Esophagus squamous epithelium (tissue), 5 donors: ENCODE measurements around the gene TOMM20. TPM values are rescaled to one million over a fixed set of nuclear protein-coding genes. Genes with fewer than 3 reads are reported as not detected.
"Not testable (repeated sequence)": the region's sequence is repeated elsewhere in the genome, so short reads cannot be mapped to it uniquely, and the experiment has no call there.

ENCODE experiments used
- DNase-seq: peaks from one replicate; lab custom pipeline; 2025; lab: John Stamatoyannopoulos, UW
- H3K27ac ChIP-seq, 4 donors: fragments of 200-600 bp; sonication (generic); one replicate each; pipeline ENCODE4 v1.5.1; 2016 to 2019; ENCODE audit warnings: mild to moderate bottlenecking in 1 of 4
- H3K27me3 ChIP-seq, 4 donors: fragments of 200-600 bp; sonication (generic); 1 replicate in 3 of 4; 2 replicates in 1 of 4; pipeline versions ENCODE4 v1.5.1 to v1.6.0; 2017 to 2021; ENCODE audit warnings: antibody characterized with exemption in 1 of 4
- H3K36me3 ChIP-seq, 3 donors: fragments of 200-600 bp; sonication (generic); one replicate each; pipeline ENCODE4 v1.5.1; 2016 to 2019
- H3K4me1 ChIP-seq, 3 donors: fragments of 200-600 bp; sonication (generic); one replicate each; pipeline ENCODE4 v1.5.1; 2017 to 2019
- H3K4me3 ChIP-seq, 4 donors: fragments of 200-600 bp; sonication (generic); 1 replicate in 3 of 4; 2 replicates in 1 of 4; pipeline ENCODE4 v1.5.1; 2016 to 2019; ENCODE audit warnings: mild to moderate bottlenecking in 2 of 4, moderate library complexity in 1 of 4
- H3K9me3 ChIP-seq, 3 donors: fragments of 200-600 bp; sonication (generic); one replicate each; pipeline ENCODE4 v1.5.1; 2016 to 2019
- CTCF ChIP-seq, 6 experiments: fragments of 450-650 bp in 4 of 6; fragments of 200-600 bp in 2 of 6; sonication (generic) in 2 of 6; IDR thresholded peaks; one replicate each; pipeline ENCODE4 v1.5.1; 2016 to 2019; ENCODE audit warnings: antibody characterized with exemption in 6 of 6, mild to moderate bottlenecking in 4 of 6, moderate library complexity in 4 of 6
- POLR2A ChIP-seq, 4 donors: fragments of 450-650 bp; IDR thresholded peaks; one replicate each; pipeline ENCODE4 v1.6.1; 2017; ENCODE audit warnings: antibody characterized with exemption in 4 of 4, mild to moderate bottlenecking in 4 of 4, moderate library complexity in 3 of 4
- WGBS, 2 donors: methylation state at CpG; one replicate each; pipeline ENCODE4 v1.1.5; 2018; 5-methylcytosine and 5-hydroxymethylcytosine counted together
- intact Hi-C: fragments of 100-400 bp; cut with DNase I; formaldehyde crosslinking; loops from one replicate; pipeline ENCODE4 v1.15.0; 2022
- total RNA-seq, 4 donors: library from RNA; depleted of rRNA; stranded (reverse); fragments of >200 nt; gene quantifications; one replicate each; pipeline ENCODE4 v1.1.0, GENCODE V29; 2016
- donor health status: DM: yes; HTN: yes; CAD: no.

Gene TOMM20
- total RNA-seq, 4 donors from 2014 or later: 36.4 to 117 (median 84.1) TPM

- intact Hi-C loops: loop anchor here (10.0 kb wide), 1 partner anchor 364 kb away; no protein-coding TSS in a partner anchor
- no peak overlapping the region for H3K4me3 ChIP-seq
- WGBS, 2 donors: 75 to 90% methylated on average over 5 of the region's 7 CpGs
- H3K9me3 ChIP-seq: no peaks in the 10 kb centered on the region
- H3K36me3 ChIP-seq: no peaks in the 10 kb centered on the region
- no peak for DNase-seq
- H3K4me1 ChIP-seq: peaks cover 13 to 17% (median 14%) of the 10 kb centered on the region in 3 donors
- TF ChIP-seq POLR2A (IDR thresholded peaks at IDR 0.05): no peak
- no peak for TF ChIP-seq CTCF (IDR thresholded peaks at IDR 0.05)
- no peaks in the 10 kb centered on the region for H3K27me3 ChIP-seq
- no peak overlapping the region for H3K27ac ChIP-seq
Measured at GRCh38 chr1:235088907-235089306, 39.7 kb downstream of the TOMM20 start.

GRCh38 chr1:235088430-235088829, 40.2 kb downstream of the TOMM20 start:
- Histone ChIP-seq H3K27ac (no peak overlapping the region), H3K27me3 (no peaks in the 10 kb centered on the region), H3K9me3 (no peaks in the 10 kb centered on the region), H3K36me3 (no peaks in the 10 kb centered on the region), H3K4me3 (no peak overlapping the region), H3K4me1 (peaks cover 13 to 17% (median 15%) of the 10 kb centered on the region in 3 donors)
- DNase-seq: no peak
- TF ChIP-seq POLR2A (IDR thresholded peaks at IDR 0.05) (no peak), CTCF (IDR thresholded peaks at IDR 0.05) (no peak)
- 71 to 82% methylated on average over 6 of the region's 6 CpGs for WGBS, 2 donors
- intact Hi-C loops: loop anchor here (10.0 kb wide), 1 partner anchor 364 kb away; no protein-coding TSS in a partner anchor

- DNase-seq: no peak
- TF ChIP-seq CTCF (IDR thresholded peaks at IDR 0.05) (no peak), POLR2A (IDR thresholded peaks at IDR 0.05) (no peak)
- peaks cover 13 to 17% (median 15%) of the 10 kb centered on the region in 3 donors for H3K4me1 ChIP-seq
- intact Hi-C loops: loop anchor here (10.0 kb wide), 1 partner anchor 363 kb away; no protein-coding TSS in a partner anchor
- no peaks in the 10 kb centered on the region for H3K9me3 ChIP-seq
- WGBS, 2 donors: 95 to 96% methylated on average over 6 of the region's 6 CpGs
- no peaks in the 10 kb centered on the region for H3K27me3 ChIP-seq
- no peaks in the 10 kb centered on the region for H3K36me3 ChIP-seq
- no peak overlapping the region for H3K4me3 ChIP-seq
- no peak overlapping the region for H3K27ac ChIP-seq
Measured at GRCh38 chr1:235087906-235088305, 40.7 kb downstream of the TOMM20 start.

GRCh38 chr1:235085411-235086117, 43.1 kb downstream of the TOMM20 start:
- not testable (repeated sequence) for H3K9me3 ChIP-seq, H3K27me3 ChIP-seq, DNase-seq, H3K27ac ChIP-seq, H3K4me3 ChIP-seq, H3K36me3 ChIP-seq
- intact Hi-C loops: loop anchor here (10.0 kb wide), 1 partner anchor 361 kb away; no protein-coding TSS in a partner anchor
- peaks cover 17 to 38% (median 23%) of the 10 kb centered on the region in 3 donors for H3K4me1 ChIP-seq
- 85 to 91% methylated on average over 9 to 12 of the region's 12 CpGs for WGBS, 2 donors

GRCh38 chr1:235080788-235081187, 47.8 kb downstream of the TOMM20 start:
- not testable (repeated sequence) for H3K4me3 ChIP-seq, DNase-seq, H3K9me3 ChIP-seq, H3K27me3 ChIP-seq, H3K36me3 ChIP-seq
- Histone ChIP-seq H3K27ac (peak overlapping the region; percentile 68 to 92 (median 82)), H3K4me1 (peaks cover 34 to 82% (median 54%) of the 10 kb centered on the region in 3 donors)
- 90 to 96% methylated on average over 5 of the region's 5 CpGs for WGBS, 2 donors
- intact Hi-C loops: loop anchor here (10.0 kb wide), 1 partner anchor 356 kb away; no protein-coding TSS in a partner anchor

- H3K4me1 ChIP-seq: peaks cover 39 to 87% (median 59%) of the 10 kb centered on the region in 3 donors
- H3K27ac ChIP-seq: peak overlapping the region; percentile 75 to 92 (median 88)
- H3K36me3 ChIP-seq, H3K27me3 ChIP-seq, DNase-seq, H3K4me3 ChIP-seq, H3K9me3 ChIP-seq: not testable (repeated sequence)
- intact Hi-C loops: loop anchor here (10.0 kb wide), 1 partner anchor 355 kb away; no protein-coding TSS in a partner anchor
- WGBS, 2 donors: 64 to 77% methylated on average over 4 of the region's 4 CpGs
Measured at GRCh38 chr1:235080297-235080657, 48.4 kb downstream of the TOMM20 start.
